Mesendoderm (in vitro differentiated cells): ENCODE data around the gene KRT86.

ENCODE experiments used
- DNase-seq: peaks from one replicate; pipeline ENCODE4 v3.0.0; 2013
- H2AK5ac ChIP-seq: 2 replicates; pipeline ENCODE4 v1.6.1; 2013; ENCODE audit warnings: low read length, inconsistent platforms
- H2BK120ac ChIP-seq: 2 replicates; pipeline ENCODE4 v1.6.1; 2013; ENCODE audit warnings: low read depth, mild to moderate bottlenecking, low read length, moderate library complexity, mixed read lengths
- H2BK15ac ChIP-seq: replicated peaks from 2 replicates; pipeline ENCODE4 v1.6.1; 2013; ENCODE audit warnings: low read depth, mild to moderate bottlenecking, moderate library complexity
- H2BK5ac ChIP-seq: 2 replicates; pipeline ENCODE4 v1.6.1; 2013; ENCODE audit warnings: low read length, inconsistent platforms
- H3K18ac ChIP-seq: 2 replicates; pipeline ENCODE4 v1.6.1; 2013; ENCODE audit warnings: mild to moderate bottlenecking, low read length, mixed read lengths
- H3K23ac ChIP-seq: one replicate; pipeline ENCODE4 v1.6.1; 2013; ENCODE audit warnings: low read length
- H3K27ac ChIP-seq: 2 replicates; pipeline ENCODE4 v1.5.1; 2013; ENCODE audit warnings: low read depth, mild to moderate bottlenecking, inconsistent platforms, low read length, moderate library complexity
- H3K27me3 ChIP-seq: 2 replicates; pipeline ENCODE4 v1.6.1; 2013; ENCODE audit warnings: low read length, control low read depth, mild to moderate bottlenecking, inconsistent platforms; ENCODE audit not compliant: insufficient read depth, poor library complexity
- H3K36me3 ChIP-seq: 2 replicates; pipeline ENCODE4 v1.6.1; 2013; ENCODE audit warnings: low read length, inconsistent platforms; ENCODE audit not compliant: control insufficient read depth, insufficient read depth
- H3K4ac ChIP-seq: one replicate; pipeline ENCODE4 v1.6.1; 2013; ENCODE audit warnings: low read depth, mild to moderate bottlenecking, low read length, moderate library complexity
- H3K4me1 ChIP-seq: 2 replicates; pipeline ENCODE4 v1.6.1; 2013; ENCODE audit warnings: low read depth, low read length, inconsistent platforms; ENCODE audit not compliant: control insufficient read depth
- H3K4me2 ChIP-seq: 2 replicates; pipeline ENCODE4 v1.6.1; 2013; ENCODE audit warnings: low read length
- H3K4me3 ChIP-seq: 2 replicates; pipeline ENCODE4 v1.5.1; 2013; ENCODE audit warnings: mild to moderate bottlenecking, low read length
- H3K56ac ChIP-seq: one replicate; pipeline ENCODE4 v1.6.1; 2013; ENCODE audit warnings: low read length
- H3K79me1 ChIP-seq: 2 replicates; pipeline ENCODE4 v1.6.1; 2013; ENCODE audit warnings: low read length, inconsistent platforms
- H3K79me2 ChIP-seq: 2 replicates; pipeline ENCODE4 v1.6.1; 2013; ENCODE audit warnings: mild to moderate bottlenecking, low read length; ENCODE audit not compliant: control insufficient read depth, insufficient read depth
- H3K9ac ChIP-seq: 2 replicates; pipeline ENCODE4 v1.6.1; 2013; ENCODE audit warnings: low read length, inconsistent platforms
- H4K5ac ChIP-seq: one replicate; pipeline ENCODE4 v1.6.1; 2013; ENCODE audit warnings: low read length
- H4K8ac ChIP-seq: one replicate; pipeline ENCODE4 v1.6.1; 2013; ENCODE audit warnings: low read depth, mild to moderate bottlenecking, control low read depth, low read length, moderate library complexity
- WGBS: extraction: QIAGEN DNeasy Blood & Tissue Kit; methylation state at CpG from one replicate; pipeline ENCODE4 v1.1.7; 2013; ENCODE audit warnings: low lambda C conversion rate, missing lambda C conversion rate; ENCODE audit not compliant: insufficient coverage; ENCODE audit errors: extremely low coverage; 5-methylcytosine and 5-hydroxymethylcytosine counted together

KRT86 gene

GRCh38 chr12:52268212-52268611, 6.2 kb upstream of the KRT86 start:
- H3K9ac ChIP-seq = no peak overlapping the region
- H2AK5ac ChIP-seq = no peak overlapping the region
- H3K18ac ChIP-seq = no peak overlapping the region
- H3K79me1 ChIP-seq = no peaks in the 10 kb centered on the region
- no peak overlapping the region for H3K4me2 ChIP-seq
- no CpG with 5 or more reads among the region's 2 CpGs for WGBS
- H3K36me3 ChIP-seq = no peaks in the 10 kb centered on the region
- DNase-seq = no peak
- no peak overlapping the region for H4K8ac ChIP-seq
- H2BK120ac ChIP-seq = no peak overlapping the region
- H3K23ac ChIP-seq = no peak overlapping the region
- no peak overlapping the region for H3K56ac ChIP-seq
- H2BK15ac ChIP-seq = no peak overlapping the region
- H3K4ac ChIP-seq = no peak overlapping the region
- H3K79me2 ChIP-seq = no peaks in the 10 kb centered on the region
- no peak overlapping the region for H3K27ac ChIP-seq
- H3K4me3 ChIP-seq = no peak overlapping the region
- no peaks in the 10 kb centered on the region for H3K27me3 ChIP-seq
- H4K5ac ChIP-seq = no peak overlapping the region
- H2BK5ac ChIP-seq = no peak overlapping the region
- no peaks in the 10 kb centered on the region for H3K4me1 ChIP-seq

DNA sequence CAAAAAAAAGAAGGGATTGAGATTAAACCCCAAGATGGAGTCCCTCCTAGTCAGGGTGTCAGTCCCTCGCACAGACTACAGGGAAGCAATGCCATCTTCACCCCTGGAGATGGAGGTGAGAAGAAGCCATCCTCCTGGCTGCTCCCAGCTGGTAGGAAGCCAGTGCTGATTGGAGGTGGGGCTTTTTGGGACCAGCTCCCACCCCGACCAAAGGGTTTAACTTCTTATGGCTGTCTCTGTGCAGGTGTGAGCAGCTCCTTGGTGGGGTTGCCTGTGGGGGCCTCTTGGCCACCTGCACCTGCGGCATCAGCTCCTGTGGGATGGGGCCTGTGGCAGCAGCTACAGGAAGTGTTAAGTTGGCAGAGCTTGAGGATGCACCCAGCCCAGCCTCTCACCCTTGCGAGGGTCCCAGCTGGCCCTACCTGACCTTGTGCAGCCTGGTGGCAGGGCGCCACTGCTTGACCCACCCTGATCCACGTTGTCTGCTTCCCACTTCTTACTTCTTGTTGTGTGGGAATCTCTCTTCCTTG, 3.8 kb upstream of the KRT86 start:
- Histone ChIP-seq H3K4me3 (no peak overlapping the region), H4K8ac (no peak overlapping the region), H4K5ac (no peak overlapping the region), H3K9ac (no peak overlapping the region), H3K4me2 (no peak overlapping the region), H2BK15ac (no peak overlapping the region), H3K36me3 (no peaks in the 10 kb centered on the region), H3K18ac (no peak overlapping the region), H3K79me2 (no peaks in the 10 kb centered on the region), H3K79me1 (no peaks in the 10 kb centered on the region), H3K4ac (no peak overlapping the region), H3K4me1 (no peaks in the 10 kb centered on the region), H3K27me3 (no peaks in the 10 kb centered on the region), H3K27ac (no peak overlapping the region), H3K56ac (no peak overlapping the region), H2AK5ac (no peak overlapping the region), H3K23ac (no peak overlapping the region), H2BK120ac (no peak overlapping the region), H2BK5ac (no peak overlapping the region)
- WGBS = no CpG with 5 or more reads among the region's 6 CpGs
- no peak for DNase-seq

DNA sequence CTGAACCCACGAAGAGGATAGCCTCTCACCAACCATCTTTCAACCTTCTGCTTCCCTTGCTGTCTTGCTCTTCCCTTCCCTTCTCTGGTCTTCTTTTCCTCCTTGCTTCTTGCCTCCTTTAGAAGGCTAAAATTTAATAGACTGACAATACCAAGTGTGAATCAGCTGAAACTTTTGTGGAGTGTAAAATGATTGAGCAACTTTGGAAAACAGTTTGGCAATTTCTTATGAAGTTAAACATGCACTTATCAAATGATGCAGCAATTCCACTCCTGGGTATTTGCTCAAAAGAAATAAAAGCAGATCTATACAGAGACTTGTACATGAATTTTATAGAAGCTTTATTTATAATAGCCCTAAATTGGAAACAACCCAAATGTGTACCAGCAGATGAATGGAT, 3.3 kb upstream of the KRT86 start:
- H4K8ac ChIP-seq = no peak overlapping the region
- H3K4me2 ChIP-seq = no peak overlapping the region
- no peak overlapping the region for H3K18ac ChIP-seq
- H3K4me1 ChIP-seq = no peaks in the 10 kb centered on the region
- DNase-seq = no peak
- H2BK120ac ChIP-seq = no peak overlapping the region
- no CpG with 5 or more reads among the region's 1 CpG for WGBS
- H4K5ac ChIP-seq = no peak overlapping the region
- H3K27ac ChIP-seq = no peak overlapping the region
- H3K36me3 ChIP-seq = no peaks in the 10 kb centered on the region
- H3K79me2 ChIP-seq = no peaks in the 10 kb centered on the region
- H3K23ac ChIP-seq = no peak overlapping the region
- no peak overlapping the region for H2AK5ac ChIP-seq
- H3K27me3 ChIP-seq = no peaks in the 10 kb centered on the region
- no peak overlapping the region for H3K56ac ChIP-seq
- H3K79me1 ChIP-seq = no peaks in the 10 kb centered on the region
- no peak overlapping the region for H2BK15ac ChIP-seq
- H3K4ac ChIP-seq = no peak overlapping the region
- H3K4me3 ChIP-seq = no peak overlapping the region
- H2BK5ac ChIP-seq = no peak overlapping the region
- no peak overlapping the region for H3K9ac ChIP-seq

DNA sequence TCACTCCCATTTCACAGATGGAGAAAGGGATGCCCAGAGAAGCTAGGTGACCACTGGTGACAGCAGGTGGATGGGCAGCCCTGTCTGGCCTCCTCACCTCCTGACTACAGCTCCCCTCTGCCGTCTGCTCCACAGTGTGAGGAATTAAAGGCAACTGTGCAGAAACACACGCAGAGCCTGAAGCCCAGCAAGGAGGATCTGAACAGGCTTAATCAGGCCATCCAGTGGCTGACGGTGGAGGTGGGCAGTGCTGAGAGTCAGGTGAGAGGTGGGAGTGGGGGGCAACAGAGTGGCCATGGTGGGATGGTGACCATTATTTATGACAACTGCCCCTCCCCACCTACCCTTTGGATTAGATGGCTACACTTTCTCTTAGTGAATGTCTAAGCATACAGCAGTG, 1.2 kb downstream of the KRT86 start:
- H3K36me3 ChIP-seq = no peaks in the 10 kb centered on the region
- no peak overlapping the region for H3K4ac ChIP-seq
- H3K4me3 ChIP-seq = no peak overlapping the region
- H4K5ac ChIP-seq = no peak overlapping the region
- no peak for DNase-seq
- no peaks in the 10 kb centered on the region for H3K79me2 ChIP-seq
- no CpG with 5 or more reads among the region's 3 CpGs for WGBS
- no peak overlapping the region for H2BK5ac ChIP-seq
- H3K9ac ChIP-seq = no peak overlapping the region
- H2BK120ac ChIP-seq = no peak overlapping the region
- H2BK15ac ChIP-seq = no peak overlapping the region
- H4K8ac ChIP-seq = no peak overlapping the region
- H3K4me2 ChIP-seq = no peak overlapping the region
- H3K23ac ChIP-seq = no peak overlapping the region
- H3K18ac ChIP-seq = no peak overlapping the region
- H3K4me1 ChIP-seq = no peaks in the 10 kb centered on the region
- H3K79me1 ChIP-seq = no peaks in the 10 kb centered on the region
- no peaks in the 10 kb centered on the region for H3K27me3 ChIP-seq
- H2AK5ac ChIP-seq = no peak overlapping the region
- no peak overlapping the region for H3K56ac ChIP-seq
- H3K27ac ChIP-seq = no peak overlapping the region

- no peak for DNase-seq
- Histone ChIP-seq H3K18ac (no peak overlapping the region), H2BK120ac (no peak overlapping the region), H4K5ac (no peak overlapping the region), H2BK15ac (no peak overlapping the region), H3K27me3 (no peaks in the 10 kb centered on the region), H3K27ac (no peak overlapping the region), H3K9ac (no peak overlapping the region), H3K4me2 (no peak overlapping the region), H3K23ac (no peak overlapping the region), H3K56ac (no peak overlapping the region), H2BK5ac (no peak overlapping the region), H3K4ac (no peak overlapping the region), H2AK5ac (no peak overlapping the region), H4K8ac (no peak overlapping the region), H3K79me2 (no peaks in the 10 kb centered on the region), H3K36me3 (no peaks in the 10 kb centered on the region), H3K79me1 (no peaks in the 10 kb centered on the region), H3K4me3 (no peak overlapping the region), H3K4me1 (no peaks in the 10 kb centered on the region)
- no CpG with 5 or more reads among the region's 9 CpGs for WGBS
These were observed 3.2 kb downstream of the KRT86 start for GRCh38 chr12:52277486-52278245.
